Placental epithelial cell (primary cell): ENCODE data around the gene KIF15. TPM values are rescaled to one million over a fixed set of nuclear protein-coding genes. Genes with fewer than 3 reads are reported as not detected.

Experiments
- total RNA-seq: library from RNA; depleted of rRNA; stranded (reverse); fragments of >200 nt; gene quantifications from 2 replicates; pipeline ENCODE4 v1.2.3, GENCODE V29; 2012

The KIF15 gene, protein sequence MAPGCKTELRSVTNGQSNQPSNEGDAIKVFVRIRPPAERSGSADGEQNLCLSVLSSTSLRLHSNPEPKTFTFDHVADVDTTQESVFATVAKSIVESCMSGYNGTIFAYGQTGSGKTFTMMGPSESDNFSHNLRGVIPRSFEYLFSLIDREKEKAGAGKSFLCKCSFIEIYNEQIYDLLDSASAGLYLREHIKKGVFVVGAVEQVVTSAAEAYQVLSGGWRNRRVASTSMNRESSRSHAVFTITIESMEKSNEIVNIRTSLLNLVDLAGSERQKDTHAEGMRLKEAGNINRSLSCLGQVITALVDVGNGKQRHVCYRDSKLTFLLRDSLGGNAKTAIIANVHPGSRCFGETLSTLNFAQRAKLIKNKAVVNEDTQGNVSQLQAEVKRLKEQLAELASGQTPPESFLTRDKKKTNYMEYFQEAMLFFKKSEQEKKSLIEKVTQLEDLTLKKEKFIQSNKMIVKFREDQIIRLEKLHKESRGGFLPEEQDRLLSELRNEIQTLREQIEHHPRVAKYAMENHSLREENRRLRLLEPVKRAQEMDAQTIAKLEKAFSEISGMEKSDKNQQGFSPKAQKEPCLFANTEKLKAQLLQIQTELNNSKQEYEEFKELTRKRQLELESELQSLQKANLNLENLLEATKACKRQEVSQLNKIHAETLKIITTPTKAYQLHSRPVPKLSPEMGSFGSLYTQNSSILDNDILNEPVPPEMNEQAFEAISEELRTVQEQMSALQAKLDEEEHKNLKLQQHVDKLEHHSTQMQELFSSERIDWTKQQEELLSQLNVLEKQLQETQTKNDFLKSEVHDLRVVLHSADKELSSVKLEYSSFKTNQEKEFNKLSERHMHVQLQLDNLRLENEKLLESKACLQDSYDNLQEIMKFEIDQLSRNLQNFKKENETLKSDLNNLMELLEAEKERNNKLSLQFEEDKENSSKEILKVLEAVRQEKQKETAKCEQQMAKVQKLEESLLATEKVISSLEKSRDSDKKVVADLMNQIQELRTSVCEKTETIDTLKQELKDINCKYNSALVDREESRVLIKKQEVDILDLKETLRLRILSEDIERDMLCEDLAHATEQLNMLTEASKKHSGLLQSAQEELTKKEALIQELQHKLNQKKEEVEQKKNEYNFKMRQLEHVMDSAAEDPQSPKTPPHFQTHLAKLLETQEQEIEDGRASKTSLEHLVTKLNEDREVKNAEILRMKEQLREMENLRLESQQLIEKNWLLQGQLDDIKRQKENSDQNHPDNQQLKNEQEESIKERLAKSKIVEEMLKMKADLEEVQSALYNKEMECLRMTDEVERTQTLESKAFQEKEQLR (N-terminal part only)
- 2.8 and 4.3 TPM in 2 replicates for total RNA-seq

DNA sequence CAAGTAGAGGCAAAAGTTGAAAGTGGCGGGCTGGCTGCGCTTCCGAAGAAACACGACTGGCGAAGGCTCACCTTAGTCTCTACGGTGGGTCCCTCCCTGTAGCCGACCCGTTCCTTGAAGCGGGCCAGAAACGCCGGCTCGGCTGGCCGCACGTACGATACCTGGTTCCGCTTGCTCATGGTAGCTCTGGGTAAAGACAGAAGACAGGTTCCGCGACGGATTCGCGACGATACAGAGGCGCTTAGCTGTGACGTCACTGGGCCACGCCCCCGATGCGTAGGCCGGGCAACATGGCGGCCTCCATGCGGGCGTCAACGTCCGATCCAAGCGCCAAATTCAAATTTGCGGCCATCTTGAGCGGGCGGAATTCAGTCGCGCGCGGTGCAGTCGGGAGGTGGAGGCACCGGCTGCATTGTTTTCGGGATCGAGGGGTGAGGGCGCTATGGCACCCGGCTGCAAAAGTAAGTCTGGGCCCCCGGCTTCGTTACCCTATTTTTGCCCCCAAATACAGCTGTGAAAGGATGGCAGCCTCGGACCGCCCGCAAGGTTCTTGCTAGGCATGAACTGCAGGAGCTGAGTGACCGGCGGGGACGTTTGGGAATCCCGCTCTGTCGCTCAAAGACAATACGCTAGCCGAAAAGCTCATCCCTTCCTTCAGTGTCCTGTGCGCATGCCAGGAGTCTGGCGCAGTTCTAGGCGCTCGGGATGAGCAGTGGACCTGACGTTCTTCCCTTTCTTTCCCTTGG, at the start of gene KIF15, which contains the start of gene KIAA1143:
Gene KIF15, plus strand, starts transcription at position 371 of the 746 bp plus-strand sequence. Its CDS starts 72 bp downstream, at position 443.
Gene KIAA1143, minus strand, starts transcription at position 196 of the 746 bp plus-strand sequence. Its CDS starts 17 bp downstream, at position 179.

DNA sequence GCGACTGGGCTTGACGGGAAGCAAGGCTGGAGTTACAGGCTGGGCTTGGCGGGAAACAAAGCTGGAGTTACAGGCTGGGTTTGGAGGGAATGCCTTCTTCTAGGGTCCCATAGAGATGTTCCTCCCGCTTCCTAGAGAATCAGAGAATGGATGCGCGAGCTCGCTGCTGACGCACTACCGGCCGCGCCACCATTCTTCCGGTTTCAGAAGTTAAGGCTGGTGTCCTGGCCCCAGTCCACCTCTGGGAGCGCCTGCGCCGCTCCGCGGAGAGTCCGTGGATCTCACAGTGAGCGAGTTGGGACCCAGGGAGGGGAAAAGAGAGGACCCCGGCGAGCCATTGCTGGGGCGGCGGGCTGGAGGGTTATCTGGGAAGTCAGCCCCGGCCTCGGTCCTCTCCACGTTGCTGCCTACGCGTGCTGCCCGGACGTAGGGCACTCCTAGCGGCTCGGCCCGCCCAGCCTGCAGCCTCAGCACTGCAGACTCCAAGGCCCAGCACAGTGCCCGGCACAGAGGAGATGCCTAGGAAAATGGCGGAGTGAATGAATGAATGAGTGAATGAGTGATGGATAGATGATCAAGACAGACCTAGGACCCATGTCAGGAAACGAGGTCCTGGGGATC, 49.0 kb upstream of the KIF15 start, which contains the start of gene ZNF502:
Gene ZNF502, plus strand, starts transcription at position 206 of the 621 bp plus-strand sequence. CDS start 7,602 bp downstream, outside the sequence.

DNA sequence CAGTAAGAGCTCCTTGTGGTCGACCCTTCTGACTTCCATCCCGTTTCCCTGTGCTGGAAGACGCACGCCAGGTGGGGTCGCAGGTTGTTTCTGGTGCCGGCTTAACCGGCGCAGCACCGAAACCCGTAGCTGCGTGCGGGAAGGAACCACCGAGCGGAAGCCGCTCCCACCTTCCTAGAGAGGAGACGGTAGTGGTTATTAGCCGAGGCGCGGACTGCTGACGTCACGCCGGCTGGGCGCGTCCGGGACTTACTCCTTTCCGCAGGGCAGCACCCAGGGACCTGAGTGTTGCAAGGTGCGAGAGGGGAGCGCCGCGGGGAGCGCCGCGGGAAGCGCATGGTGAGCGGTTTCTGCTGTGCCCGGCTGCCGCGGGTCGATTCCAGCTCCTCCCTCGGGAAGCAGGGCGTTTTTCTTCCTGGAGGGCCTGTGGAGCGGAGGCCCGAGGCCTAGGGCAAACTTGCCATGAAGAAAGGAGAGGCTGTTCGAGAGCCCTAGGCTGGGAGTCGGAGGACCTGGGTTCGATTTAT, 32.1 kb upstream of the KIF15 start, which contains the start of gene ZNF501:
Gene ZNF501, plus strand, starts transcription at position 252 of the 527 bp plus-strand sequence. CDS start 4,787 bp downstream, outside the sequence.

DNA sequence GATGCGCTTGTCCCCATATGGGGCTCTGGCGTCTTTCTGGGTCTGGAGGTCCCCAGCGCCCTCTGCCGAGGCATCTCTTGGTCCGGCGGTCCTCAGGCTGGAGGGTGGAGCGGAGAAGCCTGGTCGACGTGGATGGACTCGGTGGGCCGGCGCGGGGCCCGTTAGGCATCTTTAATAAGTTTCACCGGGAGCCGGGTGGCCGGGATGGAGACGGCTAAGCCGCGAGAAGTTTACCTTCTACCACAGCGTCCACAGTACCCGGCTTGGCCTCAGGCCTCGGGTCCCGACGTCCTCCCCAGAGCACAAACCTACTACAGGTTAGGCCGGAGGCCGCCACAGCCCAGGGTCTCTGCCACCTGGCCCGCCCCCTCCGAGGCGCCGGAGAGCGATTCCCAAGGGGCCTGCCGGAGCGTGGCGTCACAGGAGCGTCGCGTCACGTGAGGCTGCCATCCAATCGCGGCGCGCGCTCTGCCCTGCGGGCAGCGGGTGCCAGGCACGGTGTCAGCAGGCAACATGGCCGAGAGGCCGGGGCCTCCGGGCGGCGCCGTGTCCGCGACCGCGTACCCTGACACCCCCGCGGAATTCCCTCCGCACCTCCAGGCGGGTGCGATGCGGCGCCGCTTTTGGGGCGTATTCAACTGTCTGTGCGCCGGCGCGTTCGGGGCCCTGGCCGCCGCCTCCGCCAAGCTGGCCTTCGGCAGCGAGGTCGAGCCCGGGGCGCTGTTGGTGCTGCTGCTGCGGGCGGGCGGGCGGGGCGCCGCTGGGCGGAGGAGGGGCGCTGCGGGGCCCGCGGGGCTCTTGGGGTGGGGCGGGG, 100.0 kb downstream of the KIF15 start, which contains the start of gene TMEM42:
Gene TMEM42, plus strand, starts transcription at position 501 of the 814 bp plus-strand sequence. Its CDS starts 13 bp downstream, at position 514.

DNA sequence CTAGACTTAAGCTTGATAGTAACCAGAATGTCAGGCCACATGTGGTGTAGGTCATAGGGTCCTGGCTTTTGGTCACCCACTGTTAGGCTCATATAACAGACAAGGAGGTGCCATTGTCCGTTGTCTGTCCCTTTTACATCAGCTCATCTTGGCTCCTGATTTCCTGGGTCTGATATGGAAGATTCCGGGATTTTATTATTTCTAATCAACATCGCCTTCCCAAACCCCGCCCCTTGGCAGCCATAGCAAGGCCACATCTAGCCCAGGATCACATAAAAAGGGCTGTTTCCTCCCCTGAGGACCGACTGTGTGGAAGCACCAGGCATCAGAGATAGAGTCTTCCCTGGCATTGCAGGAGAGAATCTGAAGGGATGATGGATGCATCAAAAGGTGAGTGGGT, 112.7 kb downstream of the KIF15 start, which contains the start of gene TGM4:
Gene TGM4, plus strand, starts transcription at position 301 of the 400 bp plus-strand sequence. Its CDS starts 71 bp downstream, at position 372.

Other genes starting within 250 kb of the KIF15 start
- gene ZKSCAN7, start 206.6 kb upstream of the KIF15 start, total RNA-seq, result 13.4 and 14.9 TPM in 2 replicates
- gene ZNF660, start 176.8 kb upstream of the KIF15 start, total RNA-seq, result 3.0 and 7.5 TPM in 2 replicates
- gene ZNF197, start 136.8 kb upstream of the KIF15 start, total RNA-seq, result 19.3 and 24.3 TPM in 2 replicates
- gene ZNF35, start 113.1 kb upstream of the KIF15 start, total RNA-seq, result 12.6 and 15.1 TPM in 2 replicates
- gene ZNF502, start 49.1 kb upstream of the KIF15 start, total RNA-seq, result 5.0 and 7.9 TPM in 2 replicates
- gene ZNF501, start 32.2 kb upstream of the KIF15 start, total RNA-seq, result 4.2 and 13.7 TPM in 2 replicates
- 17.7 and 23.1 TPM in 2 replicates for gene KIAA1143, start 175 bp upstream of the KIF15 start, total RNA-seq
- 10.0 and 23.9 TPM in 2 replicates for gene TMEM42, start 100.1 kb downstream of the KIF15 start, total RNA-seq
- gene TGM4, start 112.8 kb downstream of the KIF15 start, total RNA-seq, result 7.3 and 16.5 TPM in 2 replicates
- gene ZDHHC3, start 214.4 kb downstream of the KIF15 start, total RNA-seq, result 167 and 202 TPM in 2 replicates
- 41.9 and 51.8 TPM in 2 replicates for gene EXOSC7, start 214.4 kb downstream of the KIF15 start, total RNA-seq